ENCODE results near the gene FER1L5. TPM values are rescaled to one million over a fixed set of nuclear protein-coding genes. Genes with fewer than 3 reads are reported as not detected.
"Not testable (repeated sequence)": the region's sequence is repeated elsewhere in the genome, so short reads cannot be mapped to it uniquely, and the experiment has no call there.

FER1L5 gene
- total and polyA plus RNA-seq, 8 donors: 0.93 to 3.2 (median 1.4) TPM

- 95 to 100% methylated on average over 1 of the region's 1 CpG for WGBS, 2 donors
- Histone ChIP-seq H3K9me3 (no peaks in the 10 kb centered on the region), H3K4me3 (no peak overlapping the region), H3K27ac (no peak overlapping the region), H3K4me1 (no peaks in the 10 kb centered on the region), H3K36me3 (no peaks in the 10 kb centered on the region), H3K27me3 (no peaks in the 10 kb centered on the region)
- no peak for TF ChIP-seq CTCF (IDR thresholded peaks at IDR 0.05)
- DNase-seq (no peak), FAIRE-seq (no peak), ATAC-seq (no peak)
- intact Hi-C loops (cut with DNase I): no loop called here
These were observed 6.8 kb downstream of the FER1L5 start for GRCh38 chr2:96649342-96649741.

GRCh38 chr2:96651793-96652192, 9.2 kb downstream of the FER1L5 start:
- Histone ChIP-seq H3K9me3 (no peaks in the 10 kb centered on the region), H3K4me1 (no peaks in the 10 kb centered on the region), H3K27me3 (no peaks in the 10 kb centered on the region), H3K4me3 (no peak overlapping the region), H3K27ac (no peak overlapping the region), H3K36me3 (no peaks in the 10 kb centered on the region)
- TF ChIP-seq CTCF (IDR thresholded peaks at IDR 0.05): no peak
- intact Hi-C loops (cut with DNase I): no loop called here
- 87 to 93% methylated on average over 8 of the region's 8 CpGs for WGBS, 2 donors
- FAIRE-seq: no peak
- no peak for DNase-seq
- ATAC-seq: no peak

- ATAC-seq; H3K36me3 ChIP-seq; intact Hi-C loops (cut with DNase I); H3K4me1 ChIP-seq; H3K27ac ChIP-seq; DNase-seq; H3K27me3 ChIP-seq; H3K9me3 ChIP-seq; H3K4me3 ChIP-seq; FAIRE-seq: not testable (repeated sequence)
- 86 to 90% methylated on average over 7 of the region's 7 CpGs for WGBS, 2 donors
These were observed 12.2 kb downstream of the FER1L5 start for GRCh38 chr2:96654791-96655190.

- no peaks in the 10 kb centered on the region for H3K9me3 ChIP-seq
- ATAC-seq (no peak), DNase-seq (no peak), FAIRE-seq (no peak)
- WGBS, 2 donors: 86 to 91% methylated on average over 6 of the region's 6 CpGs
- no peaks in the 10 kb centered on the region for H3K36me3 ChIP-seq
- no peak overlapping the region for H3K4me3 ChIP-seq
- no peaks in the 10 kb centered on the region for H3K4me1 ChIP-seq
- intact Hi-C loops (cut with DNase I): no loop called here
- H3K27me3 ChIP-seq: no peaks in the 10 kb centered on the region
- no peak for TF ChIP-seq CTCF (IDR thresholded peaks at IDR 0.05)
- no peak overlapping the region for H3K27ac ChIP-seq
These were observed 13.0 kb downstream of the FER1L5 start for GRCh38 chr2:96655526-96655925.

- no peak for FAIRE-seq
- Histone ChIP-seq H3K36me3 (no peaks in the 10 kb centered on the region), H3K4me3 (no peak overlapping the region), H3K27me3 (no peaks in the 10 kb centered on the region), H3K27ac (no peak overlapping the region), H3K4me1 (no peaks in the 10 kb centered on the region), H3K9me3 (no peaks in the 10 kb centered on the region)
- ATAC-seq: no peak
- TF ChIP-seq CTCF (IDR thresholded peaks at IDR 0.05): no peak
- intact Hi-C loops (cut with DNase I): no loop called here
- no peak for DNase-seq
These were observed 14.0 kb downstream of the FER1L5 start for GRCh38 chr2:96656540-96656939.

GRCh38 chr2:96661324-96661723, 18.8 kb downstream of the FER1L5 start:
- no peak for DNase-seq
- no peak for ATAC-seq
- Histone ChIP-seq H3K9me3 (no peaks in the 10 kb centered on the region), H3K4me3 (no peak overlapping the region), H3K36me3 (no peaks in the 10 kb centered on the region), H3K27ac (no peak overlapping the region), H3K4me1 (peaks cover 0 to 21% (median 13%) of the 10 kb centered on the region in 3 donors), H3K27me3 (no peaks in the 10 kb centered on the region)
- no peak for FAIRE-seq
- intact Hi-C loops (cut with DNase I): no loop called here
- WGBS, 2 donors: 90 to 92% methylated on average over 6 of the region's 6 CpGs
- no peak for TF ChIP-seq CTCF (IDR thresholded peaks at IDR 0.05)

All from pancreas (tissue), 10 donors.